HG02588 (cell line): Measurements from ENCODE around the gene GOLIM4.
"Not testable (repeated sequence)": the region's sequence is repeated elsewhere in the genome, so short reads cannot be mapped to it uniquely, and the experiment has no call there.

ENCODE experiments used
- ATAC-seq: cut with Tn5 transposase; IDR thresholded peaks from one replicate; pipeline ENCODE4 v1.9.1; 2021; ENCODE audit warnings: mild to moderate bottlenecking, moderate library complexity; ENCODE audit not compliant: unreplicated experiment

The GOLIM4 gene

DNA sequence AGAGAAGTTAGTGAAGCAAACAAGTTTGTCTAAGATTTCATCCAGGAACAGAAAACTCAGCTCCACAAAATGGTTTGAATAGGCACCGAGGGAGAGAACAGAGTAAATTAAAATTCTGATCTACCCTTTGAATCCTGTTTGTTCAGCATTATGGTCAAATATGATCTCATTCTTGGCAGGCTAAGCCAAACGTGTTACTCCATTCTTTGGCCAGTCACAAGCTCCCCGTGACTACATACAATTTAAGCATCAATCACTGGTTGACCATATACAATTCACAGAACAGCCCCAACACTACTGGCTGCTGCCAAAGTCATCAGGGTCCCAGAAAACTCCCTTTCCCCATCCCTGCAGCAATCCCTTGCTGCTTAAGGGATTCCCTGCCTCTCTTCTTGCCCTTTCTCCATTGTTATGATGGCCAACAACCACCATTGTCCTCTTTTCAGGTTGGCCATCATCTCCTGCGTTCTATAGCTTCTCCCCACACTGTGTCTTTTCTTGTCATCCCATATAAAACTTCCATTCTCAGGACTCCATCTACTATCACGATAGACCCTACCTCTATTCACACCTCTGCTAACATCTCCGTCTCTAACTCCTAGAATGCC lies 46.3 kb downstream of the GOLIM4 start:
- ATAC-seq, result no peak

DNA sequence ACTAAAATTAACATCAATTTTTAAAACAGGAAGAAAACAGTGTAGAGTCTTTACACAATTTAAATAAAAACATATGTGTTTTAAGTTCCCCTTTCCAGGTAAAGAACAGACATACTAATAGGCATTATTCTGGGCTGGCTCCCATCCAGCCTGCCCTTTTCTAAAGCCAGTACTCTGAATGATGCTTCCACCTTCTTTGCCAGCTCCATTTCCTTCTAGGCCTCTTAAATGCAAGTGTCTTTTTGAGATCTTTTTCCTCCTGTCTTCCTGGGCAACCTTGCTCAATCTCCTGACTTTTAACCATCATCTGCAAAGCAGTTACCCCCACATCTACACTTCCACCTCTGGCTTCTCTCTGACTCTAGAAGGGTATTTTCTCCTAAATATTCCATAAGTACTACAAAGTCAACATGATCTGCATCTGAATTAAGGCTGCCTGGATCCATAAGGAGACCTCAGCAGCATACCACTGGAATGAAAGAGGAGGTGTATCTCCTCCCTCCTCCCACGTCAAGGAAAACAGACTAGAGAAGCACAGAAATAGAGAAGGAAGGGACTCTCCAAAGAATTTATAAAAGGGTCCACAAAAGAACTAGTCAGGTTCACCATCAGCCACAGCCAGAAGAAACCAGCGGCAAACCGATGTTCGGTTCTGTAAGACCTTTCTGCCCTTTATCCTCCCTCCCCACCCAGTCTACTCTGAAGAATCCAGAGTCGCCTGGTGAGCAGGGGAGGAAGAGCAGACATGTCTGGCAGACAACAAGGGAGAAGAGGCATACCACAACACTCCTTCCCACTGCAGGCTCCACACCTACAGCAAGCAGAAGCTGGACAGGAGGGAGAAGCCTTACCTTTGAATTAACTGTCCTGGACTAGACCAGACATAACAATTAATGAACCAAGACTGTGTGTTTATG lies 47.1 kb downstream of the GOLIM4 start:
- ATAC-seq, result no peak

DNA sequence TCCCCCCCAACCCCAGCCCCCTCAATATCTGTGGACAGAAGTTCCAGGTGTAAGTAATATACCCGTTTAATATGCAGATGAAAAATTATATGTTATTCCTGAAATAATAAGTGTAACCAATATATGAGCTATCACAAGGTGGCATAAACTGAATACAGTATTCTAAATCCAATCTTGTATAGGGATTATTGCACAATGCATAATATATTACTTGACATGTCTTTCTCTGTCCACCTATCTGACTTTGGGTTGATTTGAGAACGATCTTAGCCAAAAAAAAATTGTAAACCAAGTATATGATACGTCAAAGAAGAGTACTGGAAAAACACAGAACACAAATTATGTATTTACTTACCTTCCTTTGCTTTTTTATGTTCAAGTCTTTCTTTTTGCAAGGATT lies 47.8 kb downstream of the GOLIM4 start:
- ATAC-seq, result no peak

GRCh38 chr3:168047190-168047795 lies 48.4 kb downstream of the GOLIM4 start:
- peak; percentile 70 for ATAC-seq

DNA sequence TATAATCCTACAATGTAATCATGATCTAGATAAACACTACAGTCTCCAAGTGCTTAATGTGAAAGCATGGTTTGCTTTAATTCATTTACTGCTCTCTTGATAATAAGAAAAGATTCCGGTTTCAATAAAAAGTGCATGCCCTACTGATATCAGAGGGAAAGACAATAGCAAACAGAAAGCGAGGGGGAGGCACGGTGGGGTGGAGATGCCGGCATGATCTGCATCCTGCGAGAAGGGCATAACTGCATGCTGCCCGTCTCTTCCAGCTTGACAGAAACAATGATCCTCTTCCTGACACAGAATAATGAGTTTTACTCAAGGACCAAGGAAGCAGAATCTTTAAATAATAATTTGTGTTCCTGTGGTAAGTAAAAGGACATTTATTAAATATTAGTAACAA lies 51.7 kb downstream of the GOLIM4 start:
- ATAC-seq, result no peak

GRCh38 chr3:168040607-168041208 lies 55.0 kb downstream of the GOLIM4 start:
- no peak for ATAC-seq

DNA sequence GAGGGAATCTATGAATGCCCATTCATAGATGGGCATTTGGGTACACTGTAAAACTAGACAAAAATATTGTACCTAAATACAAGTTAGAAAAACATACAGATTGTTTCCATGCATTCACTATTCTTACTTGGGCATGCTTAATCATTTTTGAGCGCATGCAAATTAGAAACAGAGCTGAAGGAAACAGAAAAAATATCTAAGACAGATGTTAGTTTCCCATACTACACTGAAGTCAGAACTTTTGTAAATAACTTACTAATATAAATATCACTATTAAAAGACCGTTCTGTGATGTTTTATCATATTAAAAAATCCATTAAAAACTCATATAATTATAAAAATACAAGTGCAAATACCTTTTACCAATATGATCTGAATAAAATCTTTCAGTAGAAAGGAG lies 58.7 kb downstream of the GOLIM4 start:
- no peak for ATAC-seq

DNA sequence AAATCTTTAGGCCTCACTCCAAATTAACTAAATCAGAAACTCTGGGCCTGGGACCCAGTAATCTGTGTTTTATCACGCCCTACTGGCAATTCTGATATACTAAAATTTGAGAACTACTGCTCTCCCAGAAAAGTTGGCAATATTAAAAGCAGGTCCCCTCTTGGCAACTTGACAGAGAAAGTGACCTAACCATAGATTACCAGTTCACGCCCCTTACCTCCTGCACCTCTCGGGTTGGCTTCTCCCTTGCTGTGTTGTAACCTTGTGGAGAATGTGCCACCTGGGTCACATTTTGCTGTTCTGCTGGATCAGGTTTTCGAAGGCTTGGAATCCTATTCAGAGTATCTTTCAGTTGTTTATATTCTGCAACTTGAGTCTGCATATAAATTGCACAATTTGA lies 59.1 kb downstream of the GOLIM4 start:
- no peak for ATAC-seq

DNA sequence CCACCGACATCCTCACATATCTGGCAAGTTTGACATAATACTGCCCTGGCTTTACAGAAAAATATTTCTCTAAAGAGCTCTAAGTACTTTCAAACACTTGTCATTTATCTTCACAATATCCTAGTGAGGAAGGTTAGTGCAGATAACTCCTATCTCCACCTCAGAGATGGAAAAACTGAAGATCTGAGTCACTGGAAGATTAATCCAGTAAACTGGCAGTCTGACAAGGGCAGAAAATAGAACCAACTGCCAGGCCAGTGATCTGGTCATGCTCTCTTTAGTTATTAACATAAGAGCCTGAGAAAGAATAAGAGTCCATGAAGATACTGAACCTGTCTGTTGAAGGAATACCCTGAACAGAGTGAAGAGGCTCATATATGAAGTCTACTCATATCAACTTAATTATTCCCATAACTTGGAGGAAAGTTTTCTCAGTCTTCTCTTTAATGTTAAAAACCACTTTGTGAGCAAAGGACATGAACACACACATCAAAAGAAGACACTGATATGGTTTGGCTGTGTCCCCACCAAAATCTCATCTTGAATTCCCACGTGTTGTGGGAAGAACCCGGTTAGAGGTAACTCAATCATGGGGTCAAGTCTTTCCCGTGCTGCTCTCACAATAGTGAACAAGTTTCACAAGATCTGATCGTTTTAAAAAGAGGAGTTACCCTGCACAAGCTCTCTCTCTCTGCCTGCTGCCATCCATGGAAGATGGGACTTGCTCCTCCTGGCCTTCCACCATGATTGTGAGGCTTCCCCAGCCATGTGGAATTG lies 61.4 kb downstream of the GOLIM4 start:
- no peak for ATAC-seq

- ATAC-seq, result no peak
Measured at GRCh38 chr3:168030577-168030976, 65.1 kb downstream of the GOLIM4 start.

DNA sequence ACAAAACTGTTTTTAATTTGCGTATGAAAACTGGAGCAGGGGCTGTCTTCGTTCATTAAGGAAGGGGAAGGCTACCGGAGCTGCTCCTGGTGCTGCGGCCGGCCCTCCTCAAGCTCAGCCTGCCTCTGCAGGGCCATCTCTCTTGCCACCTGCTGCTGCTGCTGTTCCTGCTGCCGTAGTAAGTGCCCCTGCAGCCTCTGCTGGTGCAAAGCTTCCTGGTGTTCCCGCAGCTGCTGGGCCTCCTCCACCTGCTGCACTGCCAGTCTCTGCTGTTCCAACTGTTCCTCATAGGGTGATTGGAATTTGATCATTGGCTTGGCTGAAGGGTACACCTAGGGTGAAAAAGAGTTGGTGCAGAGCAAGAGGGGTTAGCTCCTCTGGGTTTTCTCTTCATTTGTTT lies 66.0 kb downstream of the GOLIM4 start:
- no peak for ATAC-seq

- no peak for ATAC-seq
Measured at GRCh38 chr3:168028086-168028485, 67.6 kb downstream of the GOLIM4 start.

- ATAC-seq, result no peak
Measured at GRCh38 chr3:168026764-168027163, 69.0 kb downstream of the GOLIM4 start.

DNA sequence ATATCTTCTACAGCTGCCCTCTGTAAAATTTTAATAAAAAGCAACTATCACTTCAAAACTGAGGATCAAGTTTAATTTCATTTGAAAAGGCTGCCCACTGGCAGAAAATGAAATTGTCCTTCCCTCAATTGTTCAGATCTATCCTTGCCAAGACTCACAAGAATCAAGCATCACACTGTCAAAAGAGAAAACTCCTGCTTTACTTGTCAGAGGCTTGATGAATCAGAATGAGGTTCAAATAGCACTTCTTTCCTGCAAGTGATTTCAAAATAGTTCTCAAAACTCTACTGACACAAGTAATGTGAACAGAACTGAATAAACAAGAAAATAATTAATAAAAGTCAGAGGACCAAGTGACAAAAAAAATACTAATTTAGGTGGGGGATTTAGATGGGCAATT lies 70.6 kb downstream of the GOLIM4 start:
- ATAC-seq, result no peak

- no peak for ATAC-seq
Measured at GRCh38 chr3:168024537-168024941, 71.2 kb downstream of the GOLIM4 start.

DNA sequence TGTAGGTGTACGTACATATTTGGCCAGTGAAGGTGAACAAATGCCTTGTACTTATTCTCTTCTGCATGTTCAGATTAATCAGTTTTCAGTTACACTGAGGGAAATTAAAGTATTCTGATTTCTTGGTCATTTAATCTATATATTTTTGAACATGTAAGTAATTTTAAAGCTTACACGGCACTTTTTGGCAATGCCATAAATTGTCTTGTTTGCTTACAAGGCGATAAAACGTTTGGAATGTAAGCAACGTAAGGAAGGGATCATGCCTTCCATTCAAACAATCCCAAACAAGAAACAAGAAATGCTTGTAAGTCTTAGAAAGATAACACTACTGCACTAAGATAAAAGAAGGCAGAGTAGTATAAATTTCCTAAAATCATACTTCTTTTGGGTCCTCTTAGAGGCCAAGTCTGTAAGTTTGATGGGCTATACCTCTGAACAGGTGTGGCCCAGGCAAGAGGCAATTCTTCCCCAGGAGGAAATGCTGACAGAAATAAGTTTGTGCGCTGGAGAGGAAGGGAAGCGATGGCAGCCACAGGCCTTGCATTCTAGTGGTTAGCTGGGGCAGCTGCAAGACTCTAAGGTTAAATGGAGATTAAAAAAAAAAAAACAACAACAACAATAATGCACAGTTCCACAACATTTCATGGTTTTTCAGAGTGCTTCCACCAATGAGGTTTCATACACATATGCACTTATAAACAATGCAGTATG lies 73.8 kb downstream of the GOLIM4 start:
- no peak for ATAC-seq

GRCh38 chr3:168011280-168011679 lies 84.4 kb downstream of the GOLIM4 start:
- not testable (repeated sequence) for ATAC-seq

DNA sequence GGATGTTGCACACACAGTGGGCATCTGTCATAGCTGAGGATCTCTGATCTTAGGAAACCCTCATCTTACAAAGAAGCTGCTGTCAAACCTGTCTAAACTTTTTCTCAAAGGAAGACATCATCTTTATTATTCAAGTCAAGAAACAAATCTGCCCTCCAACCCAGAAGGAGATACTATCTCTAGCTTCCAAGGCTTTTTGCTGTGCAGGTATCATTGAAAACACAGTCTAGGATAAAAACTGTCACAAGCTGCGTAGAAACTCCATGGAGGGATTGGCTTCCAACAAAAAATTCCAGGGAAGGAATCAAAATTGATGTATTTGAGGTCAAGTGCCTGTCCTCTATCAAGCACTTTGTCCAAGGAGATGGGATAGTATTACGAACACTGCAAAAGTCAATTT lies 89.1 kb downstream of the GOLIM4 start:
- ATAC-seq, result no peak

GRCh38 chr3:168003911-168004310 lies 91.8 kb downstream of the GOLIM4 start:
- ATAC-seq, result no peak

- ATAC-seq, result no peak
Measured at GRCh38 chr3:168002786-168003368, 92.8 kb downstream of the GOLIM4 start.
